ENCODE data around the gene PRAMEF20. TPM values are rescaled to one million over a fixed set of nuclear protein-coding genes. Genes with fewer than 3 reads are reported as not detected.
"Not testable (repeated sequence)": the region's sequence is repeated elsewhere in the genome, so short reads cannot be mapped to it uniquely, and the experiment has no call there.

Gene PRAMEF20
- total RNA-seq, 2 donors from 2014 or later = not detected

GRCh38 chr1:13430495-13430894 lies 20.2 kb downstream of the PRAMEF20 start:
- no peaks in the 10 kb centered on the region for H3K27me3 Mint-ChIP-seq (ENCODE audit: insufficient read depth)

GRCh38 chr1:13432251-13432650 lies 22.0 kb downstream of the PRAMEF20 start:
- Mint-ChIP-seq H3K27ac (no peak overlapping the region), H3K9me3 (peaks cover 92% of the 10 kb centered on the region), H3K27me3 (ENCODE audit: insufficient read depth) (no peaks in the 10 kb centered on the region), H3K4me1 (no peaks in the 10 kb centered on the region), H3K36me3 (ENCODE audit: low read depth) (no peaks in the 10 kb centered on the region), H3K4me3 (no peak overlapping the region)
- Histone ChIP-seq H3K4me3 (ENCODE audit: low read length) (no peak overlapping the region), H3K27ac (ENCODE audit: low read depth, low read length) (no peak overlapping the region), H3K4me1 (ENCODE audit: control insufficient read depth, insufficient read depth, low read length) (no peaks in the 10 kb centered on the region), H3K9ac (ENCODE audit: extremely low read depth, low read length, poor library complexity, severe bottlenecking) (no peak overlapping the region), H3K27me3 (ENCODE audit: control insufficient read depth, insufficient read depth, low read length, poor library complexity, severe bottlenecking) (no peaks in the 10 kb centered on the region), H3K9me3 (ENCODE audit: control insufficient read depth, low read length) (peaks cover 28% of the 10 kb centered on the region), H3K36me3 (ENCODE audit: control insufficient read depth, insufficient read depth, low read length) (no peaks in the 10 kb centered on the region)
- no peak for TF ChIP-seq CTCF (conservative IDR thresholded peaks at IDR 0.05)
- WGBS, 2 experiments (ENCODE audit: insufficient coverage in 1 of 2, insufficient read length in 1 of 2) = 72 to 81% methylated on average over 3 of the region's 3 CpGs
- no peak for DNase-seq

More at GRCh38 chr1:13430495-13430894, 20.2 kb downstream of the PRAMEF20 start:
- 84 to 85% methylated on average over 6 to 13 of the region's 13 CpGs for WGBS, 2 experiments (ENCODE audit: insufficient coverage in 1 of 2, insufficient read length in 1 of 2)
- Mint-ChIP-seq H3K4me3 (no peak overlapping the region), H3K9me3 (peaks cover 92% of the 10 kb centered on the region), H3K36me3 (ENCODE audit: low read depth) (no peaks in the 10 kb centered on the region), H3K27ac (no peak overlapping the region), H3K4me1 (no peaks in the 10 kb centered on the region)
- DNase-seq = no peak
- Histone ChIP-seq H3K27me3 (ENCODE audit: control insufficient read depth, insufficient read depth, low read length, poor library complexity, severe bottlenecking) (no peaks in the 10 kb centered on the region), H3K36me3 (ENCODE audit: control insufficient read depth, insufficient read depth, low read length) (no peaks in the 10 kb centered on the region), H3K4me1 (ENCODE audit: control insufficient read depth, insufficient read depth, low read length) (no peaks in the 10 kb centered on the region), H3K4me3 (ENCODE audit: low read length) (no peak overlapping the region), H3K9me3 (ENCODE audit: control insufficient read depth, low read length) (peaks cover 27% of the 10 kb centered on the region), H3K9ac (ENCODE audit: extremely low read depth, low read length, poor library complexity, severe bottlenecking) (no peak overlapping the region), H3K27ac (ENCODE audit: low read depth, low read length) (no peak overlapping the region)
- no peak for TF ChIP-seq CTCF (conservative IDR thresholded peaks at IDR 0.05)

GRCh38 chr1:13433694-13434358 lies 23.6 kb downstream of the PRAMEF20 start:
- not testable (repeated sequence) for H3K27ac ChIP-seq (ENCODE audit: low read depth, low read length); H3K27ac Mint-ChIP-seq; H3K9ac ChIP-seq (ENCODE audit: extremely low read depth, low read length, poor library complexity, severe bottlenecking); H3K4me3 ChIP-seq (ENCODE audit: low read length); H3K4me3 Mint-ChIP-seq; H3K36me3 Mint-ChIP-seq (ENCODE audit: low read depth); H3K4me1 ChIP-seq (ENCODE audit: control insufficient read depth, insufficient read depth, low read length); H3K36me3 ChIP-seq (ENCODE audit: control insufficient read depth, insufficient read depth, low read length); H3K27me3 Mint-ChIP-seq (ENCODE audit: insufficient read depth); H3K4me1 Mint-ChIP-seq; DNase-seq; H3K27me3 ChIP-seq (ENCODE audit: control insufficient read depth, insufficient read depth, low read length, poor library complexity, severe bottlenecking)
- 81 to 88% methylated on average over 9 to 32 of the region's 32 CpGs for WGBS, 2 experiments (ENCODE audit: insufficient coverage in 1 of 2, insufficient read length in 1 of 2)
- H3K9me3 Mint-ChIP-seq = peaks cover 93% of the 10 kb centered on the region
- peaks cover 28% of the 10 kb centered on the region for H3K9me3 ChIP-seq (ENCODE audit: control insufficient read depth, low read length)

- H3K27me3 ChIP-seq (ENCODE audit: control insufficient read depth, insufficient read depth, low read length, poor library complexity, severe bottlenecking) = no peaks in the 10 kb centered on the region
- H3K9me3 ChIP-seq (ENCODE audit: control insufficient read depth, low read length) = peaks cover 28% of the 10 kb centered on the region
- H3K4me1 ChIP-seq (ENCODE audit: control insufficient read depth, insufficient read depth, low read length) = no peaks in the 10 kb centered on the region
- Mint-ChIP-seq H3K4me3 (no peak overlapping the region), H3K27ac (no peak overlapping the region), H3K4me1 (no peaks in the 10 kb centered on the region), H3K27me3 (ENCODE audit: insufficient read depth) (no peaks in the 10 kb centered on the region), H3K36me3 (ENCODE audit: low read depth) (no peaks in the 10 kb centered on the region), H3K9me3 (peaks cover 85% of the 10 kb centered on the region)
- WGBS, 2 experiments (ENCODE audit: insufficient coverage in 1 of 2, insufficient read length in 1 of 2) = 67 to 74% methylated on average over 1 to 3 of the region's 3 CpGs
- H3K36me3 ChIP-seq (ENCODE audit: control insufficient read depth, insufficient read depth, low read length) = no peaks in the 10 kb centered on the region
- no peak for TF ChIP-seq CTCF (conservative IDR thresholded peaks at IDR 0.05)
- no peak overlapping the region for H3K27ac ChIP-seq (ENCODE audit: low read depth, low read length)
- no peak overlapping the region for H3K9ac ChIP-seq (ENCODE audit: extremely low read depth, low read length, poor library complexity, severe bottlenecking)
- no peak overlapping the region for H3K4me3 ChIP-seq (ENCODE audit: low read length)
- DNase-seq = no peak
Measured at GRCh38 chr1:13435458-13435857, 25.2 kb downstream of the PRAMEF20 start.

GRCh38 chr1:13439104-13439783 lies 29.0 kb downstream of the PRAMEF20 start:
- H3K4me3 ChIP-seq (ENCODE audit: low read length); H3K4me1 ChIP-seq (ENCODE audit: control insufficient read depth, insufficient read depth, low read length); H3K4me1 Mint-ChIP-seq; DNase-seq; H3K9ac ChIP-seq (ENCODE audit: extremely low read depth, low read length, poor library complexity, severe bottlenecking); H3K27me3 Mint-ChIP-seq (ENCODE audit: insufficient read depth); H3K27me3 ChIP-seq (ENCODE audit: control insufficient read depth, insufficient read depth, low read length, poor library complexity, severe bottlenecking); H3K36me3 ChIP-seq (ENCODE audit: control insufficient read depth, insufficient read depth, low read length); H3K27ac ChIP-seq (ENCODE audit: low read depth, low read length); H3K4me3 Mint-ChIP-seq; H3K36me3 Mint-ChIP-seq (ENCODE audit: low read depth); H3K27ac Mint-ChIP-seq: not testable (repeated sequence)
- peaks cover 21% of the 10 kb centered on the region for H3K9me3 ChIP-seq (ENCODE audit: control insufficient read depth, low read length)
- 86 to 87% methylated on average over 13 to 49 of the region's 49 CpGs for WGBS, 2 experiments (ENCODE audit: insufficient coverage in 1 of 2, insufficient read length in 1 of 2)
- H3K9me3 Mint-ChIP-seq = peaks cover 79% of the 10 kb centered on the region
